Skeletal muscle cell (primary cell): ENCODE measurements around the gene MBNL2.
A peak's percentile ranks its signal among the peaks of the same experiment; 100 is the strongest.
"Not testable (repeated sequence)": the region's sequence is repeated elsewhere in the genome, so short reads cannot be mapped to it uniquely, and the experiment has no call there.

Experiments
- DNase-seq: peaks from one replicate; pipeline ENCODE4 v3.0.0-alpha.2; 2010; ENCODE audit warnings: low read depth
- H3K4me3 ChIP-seq: 2 replicates; pipeline ENCODE4 v1.5.1; 2011; ENCODE audit warnings: low read depth, mild to moderate bottlenecking, control low read depth, low read length, moderate library complexity

Gene MBNL2

GRCh38 chr13:97205982-97206381 lies 16.2 kb upstream of the MBNL2 start:
- DNase-seq, result no peak
- no peak overlapping the region for H3K4me3 ChIP-seq

DNA sequence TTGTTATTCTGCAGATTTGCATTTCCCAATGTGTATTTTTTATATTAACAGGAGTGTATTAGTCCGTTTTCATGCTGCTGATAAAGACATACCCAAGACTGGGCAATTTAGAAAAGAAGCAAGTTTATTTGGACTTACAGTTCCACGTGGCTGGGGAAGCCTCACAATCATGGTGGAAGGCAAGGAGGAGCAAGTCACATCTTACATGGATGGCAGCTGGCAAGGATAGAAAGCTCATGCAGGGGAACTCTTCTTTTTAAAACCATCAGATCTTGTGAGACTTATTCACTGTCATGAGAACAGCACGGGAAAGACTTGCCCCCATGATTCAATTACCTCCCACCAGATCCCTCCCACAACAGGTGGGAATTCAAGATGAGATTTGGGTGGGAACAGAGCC lies 14.9 kb upstream of the MBNL2 start:
- not testable (repeated sequence) for DNase-seq, H3K4me3 ChIP-seq

- no peak overlapping the region for H3K4me3 ChIP-seq
- DNase-seq, result no peak
Observed at GRCh38 chr13:97211300-97211699, 10.8 kb upstream of the MBNL2 start.

GRCh38 chr13:97212004-97212403 lies 10.1 kb upstream of the MBNL2 start:
- DNase-seq, result no peak
- H3K4me3 ChIP-seq, result no peak overlapping the region

DNA sequence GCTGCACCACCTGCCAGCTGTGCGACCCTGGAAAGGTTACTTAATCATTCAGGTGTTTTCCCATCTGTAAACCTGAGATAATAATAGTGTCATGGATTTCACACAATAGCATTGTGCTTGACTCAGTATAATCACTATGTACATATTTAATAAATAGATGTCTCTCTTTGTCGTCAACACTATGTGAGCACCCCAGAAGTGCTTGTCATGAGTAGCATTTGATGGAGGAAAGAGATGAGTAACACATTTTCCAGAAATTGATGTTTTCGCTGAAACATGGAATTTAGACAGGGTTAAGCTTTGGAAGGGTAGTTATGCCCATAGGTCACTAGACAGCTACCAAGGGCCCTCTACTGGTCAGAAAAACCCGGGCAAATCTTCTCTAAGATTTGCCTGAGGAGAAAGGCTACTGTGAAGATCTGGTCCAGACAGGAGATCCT lies 9.5 kb upstream of the MBNL2 start:
- DNase-seq, result no peak

GRCh38 chr13:97214921-97215320 lies 7.2 kb upstream of the MBNL2 start:
- no peak overlapping the region for H3K4me3 ChIP-seq

More for the DNA sequence above, 9.5 kb upstream of the MBNL2 start:
- H3K4me3 ChIP-seq, result no peak overlapping the region

DNA sequence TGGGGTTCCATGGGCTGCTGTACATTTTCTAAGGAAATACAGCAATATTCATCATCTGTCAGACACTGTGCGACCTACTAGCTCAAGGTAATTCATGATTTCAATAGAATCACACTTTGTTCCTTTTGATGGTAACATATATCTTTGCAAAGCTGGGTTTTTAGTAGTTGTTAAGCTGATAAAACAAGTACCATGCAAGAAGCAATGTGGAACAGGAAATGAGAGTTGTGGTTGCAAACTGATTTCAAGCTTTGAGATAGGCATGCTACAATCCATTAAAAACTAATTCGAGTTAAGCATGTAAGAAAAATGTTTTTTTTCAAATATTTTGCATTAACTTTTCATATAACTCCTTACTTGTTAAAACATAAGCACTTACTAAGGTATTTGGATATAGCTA lies 6.8 kb upstream of the MBNL2 start:
- H3K4me3 ChIP-seq, result no peak overlapping the region
- no peak for DNase-seq

More at GRCh38 chr13:97214921-97215320, 7.2 kb upstream of the MBNL2 start:
- DNase-seq, result no peak

- no peak for DNase-seq
- H3K4me3 ChIP-seq, result no peak overlapping the region
Observed at GRCh38 chr13:97219226-97219625, 2.9 kb upstream of the MBNL2 start.

GRCh38 chr13:97220151-97220900 lies 1.8 kb upstream of the MBNL2 start:
- DNase-seq, result no peak
- H3K4me3 ChIP-seq, result no peak overlapping the region

DNA sequence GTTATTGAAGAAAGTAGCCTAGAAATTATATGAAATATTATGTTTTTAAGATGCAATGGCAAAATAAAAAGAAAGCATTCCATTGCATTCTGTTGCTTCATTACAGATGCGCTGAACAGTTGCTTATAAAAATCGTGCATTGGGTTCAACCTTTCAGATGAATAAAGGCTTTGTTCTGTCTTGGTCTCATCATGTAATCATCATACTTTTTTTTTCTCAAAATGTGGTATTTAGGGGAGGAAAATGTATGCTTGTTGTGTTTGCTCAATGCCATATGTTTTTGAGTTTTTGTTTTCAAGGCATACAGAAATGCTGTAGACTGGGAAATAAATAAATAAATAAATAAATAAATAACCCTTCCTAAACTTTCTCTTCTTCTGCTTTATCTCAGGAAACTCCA lies 1.1 kb upstream of the MBNL2 start:
- H3K4me3 ChIP-seq, result no peak overlapping the region
- DNase-seq, result no peak

DNA sequence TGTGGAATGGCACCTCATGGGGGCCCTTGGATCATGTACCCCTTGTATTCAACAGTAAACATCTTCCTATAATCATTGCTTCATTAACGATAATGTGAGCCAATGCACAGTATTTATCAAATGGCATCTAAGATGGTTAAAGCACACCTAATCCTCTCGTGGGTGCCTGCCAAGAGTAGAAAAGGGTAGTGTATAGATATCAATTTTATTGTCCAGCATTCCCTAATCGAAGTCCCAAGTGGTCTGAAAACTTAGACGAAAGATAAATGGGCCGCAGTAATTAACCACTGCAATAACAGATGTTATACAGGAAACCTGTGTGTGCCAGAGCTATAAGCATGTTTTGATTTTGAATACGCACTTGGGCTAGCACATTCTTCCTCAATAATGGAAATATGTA lies 667 bp upstream of the MBNL2 start:
- DNase-seq, result no peak
- H3K4me3 ChIP-seq, result peak overlapping the region; percentile 74

DNA sequence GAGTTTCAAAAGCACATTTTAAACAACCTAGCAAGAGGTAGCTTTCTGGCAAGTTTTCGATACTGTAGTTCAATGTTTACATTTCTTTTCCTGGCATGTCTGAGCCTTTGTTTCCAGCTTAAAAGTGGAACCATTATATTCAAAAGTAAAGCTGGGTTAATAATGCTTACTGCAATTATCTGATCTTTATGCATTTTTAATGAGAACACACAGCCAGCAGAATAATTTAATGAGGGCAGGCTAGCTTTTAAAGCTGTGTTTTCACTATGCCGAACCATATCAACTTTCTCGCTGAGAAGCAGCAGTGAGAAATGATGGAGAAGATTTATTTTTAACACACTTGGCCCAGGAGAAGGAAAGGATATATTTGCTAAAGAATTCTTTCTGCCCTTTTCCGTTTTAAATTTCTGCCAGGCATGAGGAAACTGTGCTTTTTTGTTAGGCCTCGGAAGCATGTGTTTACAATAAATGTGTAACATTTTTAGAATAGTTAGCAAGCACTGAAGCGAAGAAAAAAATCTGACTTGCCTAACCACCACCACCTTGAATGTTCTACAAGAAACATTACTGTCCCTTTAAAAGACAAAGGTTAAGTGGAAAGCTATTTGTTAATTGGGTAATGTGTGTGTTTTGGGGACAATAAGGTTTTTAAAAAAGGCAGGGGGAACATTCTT lies 1.0 kb downstream of the MBNL2 start:
- peak overlapping the region; percentile 74 for H3K4me3 ChIP-seq
- no peak for DNase-seq

GRCh38 chr13:97223711-97224541 lies 1.8 kb downstream of the MBNL2 start:
- DNase-seq, result peak; percentile 90
- peak overlapping the region; percentile 74 for H3K4me3 ChIP-seq

GRCh38 chr13:97224544-97225300 lies 2.6 kb downstream of the MBNL2 start:
- peak overlapping the region; percentile 74 for H3K4me3 ChIP-seq
- no peak for DNase-seq

GRCh38 chr13:97225533-97225932 lies 3.4 kb downstream of the MBNL2 start:
- peak overlapping the region; percentile 74 for H3K4me3 ChIP-seq
- no peak for DNase-seq

GRCh38 chr13:97226013-97226412 lies 3.9 kb downstream of the MBNL2 start:
- no peak for DNase-seq
- H3K4me3 ChIP-seq, result peak overlapping the region; percentile 74

GRCh38 chr13:97226788-97227627 lies 4.9 kb downstream of the MBNL2 start:
- H3K4me3 ChIP-seq, result no peak overlapping the region
- no peak for DNase-seq

DNA sequence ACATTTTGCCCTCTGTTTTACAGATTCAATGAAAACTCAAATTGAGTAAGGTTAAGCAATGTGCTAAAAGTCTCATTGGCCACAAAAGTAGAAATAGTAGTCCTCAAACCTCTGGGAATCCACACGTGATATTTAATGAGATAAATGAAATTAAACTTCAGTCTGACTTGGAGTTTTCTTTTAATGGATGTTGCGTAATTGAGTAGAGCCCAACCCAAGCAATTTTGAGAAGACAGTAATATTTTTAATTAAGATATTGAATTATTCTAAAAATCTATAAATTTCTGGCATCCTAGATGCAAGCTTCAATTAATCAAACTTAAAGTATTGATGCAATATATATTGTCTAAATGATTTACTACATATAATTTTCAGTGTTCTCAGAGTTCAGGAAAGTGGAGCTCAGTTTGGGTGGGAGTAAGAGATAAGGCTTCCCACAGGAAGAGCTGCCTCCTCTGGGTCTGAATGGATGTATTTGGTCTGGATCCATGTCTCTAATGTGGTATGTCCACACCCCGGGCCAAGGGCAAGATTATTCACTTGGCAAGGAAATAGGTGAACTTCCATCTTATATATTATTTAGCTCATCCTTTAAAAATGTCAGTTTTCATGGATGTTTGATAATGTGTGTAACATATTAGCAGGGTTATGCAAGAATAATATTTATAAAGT lies 6.9 kb downstream of the MBNL2 start:
- no peak for DNase-seq
- H3K4me3 ChIP-seq, result no peak overlapping the region
